Activated naive CD8-positive, alpha-beta T cell treated with anti-CD3 and anti-CD28 coated beads for 36 hours (primary cell): Measurements from ENCODE around the gene DNASE1L1. TPM values are rescaled to one million over a fixed set of nuclear protein-coding genes. Genes with fewer than 3 reads are reported as not detected.

ENCODE experiments used
- DNase-seq: peaks from one replicate; pipeline ENCODE4 v3.0.0; 2021
- H3K27ac Mint-ChIP-seq: one replicate; pipeline ENCODE4 v1.8.0; 2022; ENCODE audit warnings: mild to moderate bottlenecking, moderate library complexity, mixed read lengths
- H3K27me3 Mint-ChIP-seq: one replicate; pipeline ENCODE4 v1.8.0; 2022; ENCODE audit warnings: mild to moderate bottlenecking, mixed read lengths
- H3K36me3 Mint-ChIP-seq: one replicate; pipeline ENCODE4 v1.8.0; 2021; ENCODE audit warnings: mild to moderate bottlenecking, mixed read lengths
- H3K4me1 Mint-ChIP-seq: one replicate; pipeline ENCODE4 v1.8.0; 2021; ENCODE audit warnings: mixed read lengths
- H3K4me3 Mint-ChIP-seq: one replicate; pipeline ENCODE4 v1.8.0; 2022; ENCODE audit warnings: mild to moderate bottlenecking, moderate library complexity, mixed read lengths
- H3K9me3 Mint-ChIP-seq: one replicate; pipeline ENCODE4 v1.8.0; 2022; ENCODE audit warnings: mixed read lengths
- total RNA-seq, 2 experiments: library from RNA; stranded (reverse); gene quantifications; one replicate each; pipeline ENCODE4 v1.2.3, GENCODE V29; 2021

Gene DNASE1L1
- total RNA-seq, 2 experiments from 2014 or later: 12.4 to 12.7 TPM

- Mint-ChIP-seq H3K36me3 (no peaks in the 10 kb centered on the region), H3K4me1 (peaks cover 13% of the 10 kb centered on the region), H3K27ac (peak within 1 kb of the TSS; percentile 42), H3K9me3 (no peaks in the 10 kb centered on the region), H3K4me3 (peak within 1 kb of the TSS; percentile 79), H3K27me3 (no peaks in the 10 kb centered on the region)
- DNase-seq: peak; percentile 91
Observed at GRCh38 chrX:154428176-154429171, 19.4 kb upstream of the DNASE1L1 start, which contains the start of gene ATP6AP1. ATP6AP1 (plus strand) TSS chrX:154428677; CDS start chrX:154428693, 16 bp downstream.

DNA sequence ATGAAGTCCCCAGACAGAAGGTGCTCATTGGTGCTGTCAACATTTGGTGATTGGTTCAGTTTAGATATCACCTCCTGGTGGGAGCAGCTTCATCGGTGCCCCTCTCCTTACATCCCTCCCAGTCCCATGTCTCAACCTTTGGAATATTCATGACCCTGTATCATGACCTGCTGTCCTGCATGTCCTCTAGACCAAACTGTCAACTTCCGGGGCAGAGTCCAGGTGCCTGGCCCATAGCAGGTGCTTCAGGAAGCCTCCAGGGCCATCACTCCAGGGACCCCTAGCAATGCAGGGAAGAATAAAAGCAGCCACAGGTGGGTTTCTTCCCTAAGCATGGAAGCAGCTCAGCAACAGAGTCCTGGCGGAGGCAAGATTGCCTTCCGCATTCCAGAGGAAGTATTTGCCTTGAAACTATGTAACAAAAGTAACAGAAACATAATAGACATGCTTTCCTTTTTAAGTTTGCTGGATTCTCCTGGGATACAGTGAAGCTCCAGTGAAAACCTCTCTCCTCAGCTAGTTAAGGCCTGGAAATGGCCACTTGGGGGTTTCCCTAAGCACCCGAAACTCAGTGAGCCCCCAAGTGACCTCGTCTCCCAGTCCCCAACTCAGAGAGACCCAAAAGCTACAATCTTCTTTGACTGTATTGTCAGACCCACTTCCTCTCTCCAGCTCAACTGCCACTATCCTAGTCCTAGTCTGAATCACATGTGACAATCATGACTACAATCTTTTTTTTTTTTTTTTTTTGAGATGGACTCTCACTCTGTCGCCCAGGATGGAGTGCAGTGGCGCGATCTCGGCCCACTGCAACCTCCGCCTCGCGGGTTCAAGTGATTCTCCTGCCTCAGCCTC is 18.1 kb upstream of the DNASE1L1 start:
- peak overlapping the region; percentile 79 for H3K4me3 Mint-ChIP-seq
- no peaks in the 10 kb centered on the region for H3K9me3 Mint-ChIP-seq
- H3K27ac Mint-ChIP-seq: no peak overlapping the region
- DNase-seq: no peak
- no peaks in the 10 kb centered on the region for H3K27me3 Mint-ChIP-seq
- H3K36me3 Mint-ChIP-seq: no peaks in the 10 kb centered on the region
- peaks cover 13% of the 10 kb centered on the region for H3K4me1 Mint-ChIP-seq

DNA sequence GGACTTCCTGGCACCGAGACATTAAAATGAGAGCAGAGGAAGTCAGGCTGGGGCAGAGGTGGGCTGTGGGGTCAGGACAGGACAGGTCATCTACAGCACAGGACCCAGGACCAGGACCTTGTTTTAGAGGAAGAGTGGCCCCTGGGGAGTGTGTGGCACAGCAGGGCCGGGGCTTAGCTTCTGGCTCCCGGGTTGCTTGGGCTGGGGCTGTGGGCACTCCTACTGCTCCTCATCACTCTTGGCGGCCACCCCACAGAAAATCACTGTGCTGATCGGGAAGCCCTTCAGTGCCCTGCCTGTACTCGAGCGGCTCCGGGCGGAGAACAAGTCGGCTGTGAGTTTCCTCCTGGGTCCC is 11.3 kb upstream of the DNASE1L1 start:
- Mint-ChIP-seq H3K9me3 (no peaks in the 10 kb centered on the region), H3K4me3 (no peak overlapping the region)

DNA sequence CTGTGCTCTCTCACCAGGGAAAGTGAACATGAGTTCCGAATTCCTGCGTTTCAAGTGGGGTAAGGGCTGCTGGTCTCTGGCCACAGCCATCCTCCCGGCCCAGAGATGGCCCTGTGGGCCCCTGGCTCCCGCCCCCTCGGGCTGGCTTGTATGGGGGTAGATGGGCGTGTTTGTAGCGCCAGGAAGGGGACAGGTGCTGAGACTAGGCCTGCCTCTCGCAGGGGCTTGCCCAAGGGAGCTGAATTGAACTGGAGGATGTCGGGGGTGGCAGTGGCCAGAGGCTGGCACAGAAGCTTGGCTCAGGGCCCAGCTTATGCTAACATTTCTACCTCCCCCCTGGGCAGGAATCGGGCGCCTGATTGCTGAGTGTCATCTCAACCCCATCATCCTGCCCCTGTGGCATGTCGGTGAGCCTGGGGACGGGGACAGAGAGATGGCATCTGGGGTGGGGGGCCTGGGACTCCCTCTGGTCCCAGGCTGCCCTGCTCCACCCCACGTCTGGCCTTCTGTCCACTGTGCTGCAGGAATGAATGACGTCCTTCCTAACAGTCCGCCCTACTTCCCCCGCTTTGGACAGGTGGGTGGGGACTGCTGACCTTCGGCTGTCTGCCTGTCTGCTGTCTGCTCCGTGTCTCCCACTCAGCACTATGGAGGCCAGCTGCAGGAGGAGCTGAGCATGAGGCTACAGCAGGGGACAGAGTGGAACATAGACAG is 10.8 kb upstream of the DNASE1L1 start:
- Mint-ChIP-seq H3K27ac (no peak overlapping the region), H3K9me3 (no peaks in the 10 kb centered on the region), H3K4me3 (no peak overlapping the region), H3K27me3 (no peaks in the 10 kb centered on the region), H3K4me1 (peaks cover 2% of the 10 kb centered on the region), H3K36me3 (no peaks in the 10 kb centered on the region)
- no peak for DNase-seq

More for the DNA sequence above, 11.3 kb upstream of the DNASE1L1 start:
- no peak for DNase-seq
- peaks cover 2% of the 10 kb centered on the region for H3K4me1 Mint-ChIP-seq
- no peak overlapping the region for H3K27ac Mint-ChIP-seq
- no peaks in the 10 kb centered on the region for H3K36me3 Mint-ChIP-seq
- H3K27me3 Mint-ChIP-seq: no peaks in the 10 kb centered on the region

DNA sequence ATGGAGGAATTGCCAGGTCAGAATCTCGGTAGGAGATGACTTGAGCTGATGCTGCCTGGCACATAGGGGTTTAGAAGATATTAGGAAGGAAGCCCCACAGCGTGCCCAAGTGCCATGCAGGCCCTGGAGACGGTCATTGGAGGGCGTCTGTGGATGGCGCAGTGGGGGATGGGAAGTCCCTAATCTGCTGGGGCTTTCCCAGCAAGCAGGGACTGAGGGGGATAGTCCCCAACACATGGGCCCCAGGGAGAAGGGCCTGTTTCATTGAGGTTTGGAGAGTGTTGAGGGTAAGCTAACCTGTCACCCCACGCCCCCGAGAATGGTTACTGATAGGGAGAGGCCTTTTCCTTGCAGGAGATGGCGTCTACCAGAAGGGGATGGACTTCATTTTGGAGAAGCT is 10.1 kb upstream of the DNASE1L1 start:
- no peak for DNase-seq
- Mint-ChIP-seq H3K9me3 (no peaks in the 10 kb centered on the region), H3K27me3 (no peaks in the 10 kb centered on the region), H3K36me3 (no peaks in the 10 kb centered on the region), H3K4me3 (no peak overlapping the region), H3K27ac (no peak overlapping the region), H3K4me1 (peaks cover 2% of the 10 kb centered on the region)

- H3K27me3 Mint-ChIP-seq: no peaks in the 10 kb centered on the region
- no peaks in the 10 kb centered on the region for H3K9me3 Mint-ChIP-seq
- no peaks in the 10 kb centered on the region for H3K36me3 Mint-ChIP-seq
- no peak overlapping the region for H3K27ac Mint-ChIP-seq
- peaks cover 5% of the 10 kb centered on the region for H3K4me1 Mint-ChIP-seq
- no peak overlapping the region for H3K4me3 Mint-ChIP-seq
- no peak for DNase-seq
Observed at GRCh38 chrX:154417157-154417556, 8.1 kb upstream of the DNASE1L1 start.

GRCh38 chrX:154413142-154413541 is 4.1 kb upstream of the DNASE1L1 start:
- Mint-ChIP-seq H3K4me1 (peaks cover 6% of the 10 kb centered on the region), H3K27ac (peak overlapping the region; percentile 70), H3K4me3 (peak overlapping the region; percentile 80), H3K27me3 (no peaks in the 10 kb centered on the region), H3K36me3 (peaks cover 5% of the 10 kb centered on the region), H3K9me3 (no peaks in the 10 kb centered on the region)
- no peak for DNase-seq

DNA sequence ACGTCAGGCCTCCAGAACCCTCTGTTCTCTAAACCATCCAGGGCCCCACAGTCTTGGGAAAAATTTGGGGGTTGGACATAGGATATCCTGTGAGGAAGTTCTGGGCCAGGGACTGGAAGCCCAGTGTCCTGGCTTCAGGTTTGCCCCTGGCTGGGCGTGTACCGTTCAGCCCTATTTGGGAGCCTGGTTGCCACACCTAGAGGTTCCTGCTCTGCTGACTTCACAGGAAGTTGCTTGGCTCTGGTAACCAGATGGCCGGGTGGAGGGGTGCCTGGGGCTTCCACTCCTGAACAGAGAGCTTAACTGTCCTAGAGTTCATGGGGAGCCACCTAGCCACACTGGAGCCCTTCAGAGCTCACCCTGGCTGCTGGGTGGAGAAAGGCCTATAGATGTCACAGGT is 3.4 kb upstream of the DNASE1L1 start:
- peaks cover 5% of the 10 kb centered on the region for H3K36me3 Mint-ChIP-seq
- no peak for DNase-seq
- peak overlapping the region; percentile 80 for H3K4me3 Mint-ChIP-seq
- peak overlapping the region; percentile 70 for H3K27ac Mint-ChIP-seq
- no peaks in the 10 kb centered on the region for H3K27me3 Mint-ChIP-seq
- peaks cover 6% of the 10 kb centered on the region for H3K4me1 Mint-ChIP-seq
- no peaks in the 10 kb centered on the region for H3K9me3 Mint-ChIP-seq

- H3K27me3 Mint-ChIP-seq: no peaks in the 10 kb centered on the region
- peaks cover 5% of the 10 kb centered on the region for H3K36me3 Mint-ChIP-seq
- peak overlapping the region; percentile 80 for H3K4me3 Mint-ChIP-seq
- no peaks in the 10 kb centered on the region for H3K9me3 Mint-ChIP-seq
- H3K4me1 Mint-ChIP-seq: peaks cover 6% of the 10 kb centered on the region
- peak; percentile 66 for DNase-seq
- H3K27ac Mint-ChIP-seq: peak overlapping the region; percentile 70
Observed at GRCh38 chrX:154411981-154412340, 2.9 kb upstream of the DNASE1L1 start.

- no peaks in the 10 kb centered on the region for H3K9me3 Mint-ChIP-seq
- peak overlapping the region; percentile 67 for H3K27ac Mint-ChIP-seq
- H3K27me3 Mint-ChIP-seq: no peaks in the 10 kb centered on the region
- H3K36me3 Mint-ChIP-seq: peaks cover 5% of the 10 kb centered on the region
- DNase-seq: no peak
- H3K4me1 Mint-ChIP-seq: peaks cover 6% of the 10 kb centered on the region
- H3K4me3 Mint-ChIP-seq: peak overlapping the region; percentile 79
Observed at GRCh38 chrX:154408659-154409221, 314 bp downstream of the DNASE1L1 start.

- no peaks in the 10 kb centered on the region for H3K9me3 Mint-ChIP-seq
- H3K27ac Mint-ChIP-seq: no peak overlapping the region
- H3K4me3 Mint-ChIP-seq: no peak overlapping the region
- DNase-seq: no peak
- peaks cover 1% of the 10 kb centered on the region for H3K27me3 Mint-ChIP-seq
- peaks cover 19% of the 10 kb centered on the region for H3K36me3 Mint-ChIP-seq
- H3K4me1 Mint-ChIP-seq: peaks cover 14% of the 10 kb centered on the region
Observed at GRCh38 chrX:154404625-154405192, 4.3 kb downstream of the DNASE1L1 start.

GRCh38 chrX:154403858-154404257 is 5.2 kb downstream of the DNASE1L1 start:
- no peak for DNase-seq
- Mint-ChIP-seq H3K27ac (no peak overlapping the region), H3K4me3 (no peak overlapping the region), H3K27me3 (peaks cover 8% of the 10 kb centered on the region), H3K36me3 (peaks cover 28% of the 10 kb centered on the region), H3K4me1 (peaks cover 17% of the 10 kb centered on the region), H3K9me3 (no peaks in the 10 kb centered on the region)

DNA sequence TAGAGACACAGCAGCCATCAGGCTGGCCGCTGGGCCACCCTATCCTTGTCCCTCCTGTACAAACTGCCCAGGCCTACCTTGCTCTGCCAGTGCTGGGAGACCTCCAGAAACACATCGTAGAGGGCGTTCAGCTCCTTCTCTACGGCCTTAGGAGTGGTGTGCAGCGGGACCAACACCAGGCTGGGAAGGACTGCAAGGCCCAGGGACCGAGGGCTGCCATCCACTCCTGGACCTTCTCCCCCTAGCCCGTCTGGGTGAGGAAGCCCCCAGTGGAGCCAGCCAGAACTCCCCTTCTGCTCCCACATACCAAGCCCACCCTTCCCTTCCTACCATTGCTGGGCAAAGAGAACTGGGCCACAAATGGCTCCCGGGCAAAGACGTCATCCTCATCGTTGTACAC is 5.9 kb downstream of the DNASE1L1 start:
- Mint-ChIP-seq H3K9me3 (no peaks in the 10 kb centered on the region), H3K27ac (no peak overlapping the region), H3K36me3 (peaks cover 30% of the 10 kb centered on the region), H3K4me3 (no peak overlapping the region), H3K4me1 (peaks cover 18% of the 10 kb centered on the region), H3K27me3 (peaks cover 15% of the 10 kb centered on the region)
- DNase-seq: no peak

DNA sequence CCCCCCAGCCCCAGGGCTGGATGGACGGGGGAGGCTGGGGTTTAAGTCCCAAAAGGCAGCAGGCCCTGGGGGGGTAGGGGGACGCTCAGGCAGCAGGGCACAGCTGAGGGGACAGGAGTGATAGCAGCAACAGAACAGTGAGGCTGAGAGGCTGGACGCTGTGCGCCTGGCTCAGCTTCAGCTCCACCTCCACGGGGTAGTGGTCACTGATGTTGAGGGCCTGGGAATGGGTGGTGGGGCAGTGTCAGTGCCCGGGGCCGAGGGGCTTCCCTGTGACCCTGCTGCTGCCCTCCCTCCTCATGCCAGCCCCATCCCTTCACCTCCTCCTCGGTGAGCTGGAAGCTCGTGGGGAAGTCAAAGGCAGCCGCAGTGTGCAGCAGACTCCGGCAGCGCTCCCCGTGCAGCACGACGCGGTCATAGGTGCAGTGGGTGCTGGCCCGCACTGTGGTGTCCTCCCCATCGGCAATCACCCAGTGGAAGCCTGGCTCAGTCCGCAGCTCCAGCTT is 6.4 kb downstream of the DNASE1L1 start:
- peak overlapping the region; percentile 63 for H3K27ac Mint-ChIP-seq
- H3K4me3 Mint-ChIP-seq: no peak overlapping the region
- DNase-seq: no peak
- peaks cover 30% of the 10 kb centered on the region for H3K36me3 Mint-ChIP-seq
- peaks cover 17% of the 10 kb centered on the region for H3K27me3 Mint-ChIP-seq
- no peaks in the 10 kb centered on the region for H3K9me3 Mint-ChIP-seq
- H3K4me1 Mint-ChIP-seq: peaks cover 18% of the 10 kb centered on the region
